ENCODE measurements around the gene MCF2L. TPM values are rescaled to one million over a fixed set of nuclear protein-coding genes. Genes with fewer than 3 reads are reported as not detected.

The MCF2L gene
- total RNA-seq, 1 donor from 2014 or later = 9.7 TPM

DNA sequence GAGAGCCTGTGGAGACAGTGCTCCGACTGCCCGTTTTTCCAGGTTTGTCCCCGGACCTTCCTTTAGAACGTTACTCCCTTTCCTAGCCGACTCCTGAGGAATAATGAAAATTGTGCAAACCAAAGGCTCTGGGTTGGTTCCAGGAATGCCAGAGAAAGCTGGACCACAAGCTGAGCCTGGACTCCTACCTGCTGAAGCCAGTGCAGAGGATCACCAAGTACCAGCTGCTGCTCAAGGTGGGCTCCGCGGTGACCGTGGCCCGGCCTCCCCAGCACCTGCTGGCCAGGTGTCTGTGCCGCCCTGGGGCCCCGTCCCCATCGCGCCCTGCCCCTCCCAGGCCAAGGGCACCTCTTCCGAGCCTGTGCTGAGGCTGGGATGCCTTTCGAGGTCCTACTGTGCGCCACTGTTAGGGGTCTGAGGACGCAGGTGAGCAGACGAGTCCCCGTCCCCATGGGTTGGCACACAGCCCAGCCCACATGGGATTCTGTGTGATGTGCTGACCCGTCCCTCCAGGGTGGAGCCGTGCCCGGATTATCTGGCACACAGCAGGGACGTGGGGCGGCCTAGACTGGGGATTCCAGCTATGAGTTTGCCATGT, 116.0 kb downstream of the MCF2L start:
- ATAC-seq = no peak

DNA sequence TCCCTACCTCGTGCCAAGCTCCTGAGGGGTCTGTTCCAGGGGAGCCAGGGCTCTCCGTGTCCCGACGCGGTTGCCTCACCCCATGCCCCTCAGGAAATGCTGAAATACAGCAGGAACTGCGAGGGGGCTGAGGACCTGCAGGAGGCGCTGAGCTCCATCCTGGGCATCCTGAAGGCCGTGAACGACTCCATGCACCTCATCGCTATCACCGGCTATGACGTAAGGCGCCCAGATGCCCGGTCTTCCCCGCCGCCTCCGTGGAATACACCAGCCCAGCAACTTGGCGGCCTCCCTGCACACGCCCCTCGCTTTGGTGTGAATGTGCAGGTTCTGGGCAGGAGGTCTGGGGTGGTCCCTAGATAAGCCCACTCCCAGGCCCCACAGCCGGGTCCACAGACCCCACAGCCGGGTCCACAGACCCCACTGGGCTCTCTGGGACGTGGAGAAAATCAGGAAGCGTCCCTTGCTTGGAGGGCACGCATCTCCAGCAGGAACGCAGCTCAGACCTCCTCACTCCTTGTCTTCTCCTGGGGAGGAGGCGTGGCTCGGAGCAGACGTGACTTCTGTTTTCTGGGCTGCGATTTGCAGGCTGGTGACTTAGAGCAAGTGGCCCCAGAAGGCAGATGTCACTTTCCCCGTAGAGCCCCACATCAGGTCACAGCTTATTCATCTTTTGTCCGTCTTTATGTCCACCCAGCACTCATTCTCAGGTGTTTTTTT, 117.2 kb downstream of the MCF2L start:
- ATAC-seq = no peak

DNA sequence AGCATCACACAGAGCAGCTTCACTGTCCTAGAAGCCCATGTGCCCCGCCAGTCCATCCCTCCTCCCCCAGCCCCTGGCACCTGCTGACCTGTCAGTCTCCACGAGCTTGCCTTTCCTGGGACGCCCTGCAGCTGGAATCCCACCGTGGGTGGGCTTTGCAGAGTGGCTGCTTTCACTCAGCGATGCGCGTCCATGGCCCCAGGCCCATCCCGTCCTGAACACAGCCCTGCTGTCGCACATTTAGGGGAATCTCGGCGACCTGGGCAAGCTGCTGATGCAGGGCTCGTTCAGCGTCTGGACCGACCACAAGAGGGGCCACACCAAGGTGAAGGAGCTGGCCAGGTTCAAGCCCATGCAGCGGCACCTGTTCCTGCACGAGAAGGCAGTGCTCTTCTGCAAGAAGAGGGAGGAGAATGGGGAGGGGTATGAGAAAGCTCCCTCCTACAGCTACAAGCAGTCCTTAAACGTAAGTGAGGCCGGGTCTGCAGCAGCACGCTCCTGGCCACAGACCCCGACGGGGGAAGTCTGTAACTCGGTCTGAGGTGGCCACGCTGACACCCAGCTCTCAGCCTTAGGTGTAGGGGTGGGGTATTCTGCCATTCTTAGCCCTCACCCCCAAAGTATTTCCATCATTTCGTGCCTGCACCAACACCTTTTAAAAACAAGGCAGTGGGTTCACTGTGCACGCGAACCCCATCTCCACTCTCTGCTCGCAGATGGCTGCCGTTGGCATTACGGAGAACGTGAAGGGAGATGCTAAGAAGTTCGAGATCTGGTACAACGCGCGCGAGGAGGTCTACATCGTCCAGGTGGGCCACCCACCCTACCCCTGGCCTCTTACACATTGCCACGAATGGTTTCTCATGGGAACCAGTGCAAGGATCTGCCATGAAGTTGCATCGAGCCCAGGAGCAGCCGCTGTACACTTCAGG, 118.2 kb downstream of the MCF2L start:
- ATAC-seq = no peak

DNA sequence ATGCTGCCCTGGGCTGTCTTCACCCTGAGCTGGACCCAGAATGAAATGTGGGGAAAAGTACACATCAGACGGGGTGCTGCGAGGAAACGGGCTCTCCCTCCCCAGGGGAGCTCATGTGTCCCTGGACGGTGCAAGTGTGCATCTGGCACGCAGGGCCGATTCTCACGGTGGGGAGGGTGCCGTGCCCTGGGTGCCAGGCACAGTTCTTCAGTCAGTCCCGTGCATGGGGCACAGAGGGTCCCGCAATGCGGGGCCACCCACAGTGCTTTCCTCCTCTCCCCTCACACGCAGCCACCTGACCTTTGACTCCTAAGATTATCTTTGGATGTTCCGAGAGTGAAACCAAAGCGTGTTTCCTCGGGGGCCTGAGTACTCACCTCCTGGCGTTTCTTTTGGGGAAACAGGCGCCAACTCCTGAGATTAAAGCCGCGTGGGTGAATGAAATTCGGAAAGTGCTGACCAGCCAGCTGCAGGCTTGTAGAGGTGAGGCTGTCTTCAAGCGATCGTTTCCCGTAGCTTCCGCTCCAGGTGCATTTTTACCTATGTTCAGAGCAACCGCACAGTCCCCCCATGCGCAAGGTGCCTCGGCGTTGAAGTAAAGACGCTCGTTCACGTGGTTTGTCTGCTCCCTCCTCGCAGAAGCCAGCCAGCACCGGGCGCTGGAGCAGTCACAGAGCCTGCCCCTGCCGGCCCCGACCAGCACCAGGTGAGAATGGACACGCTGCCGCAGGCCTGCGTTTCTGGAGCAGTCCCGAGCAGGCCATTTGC, 119.1 kb downstream of the MCF2L start:
- ATAC-seq = no peak

DNA sequence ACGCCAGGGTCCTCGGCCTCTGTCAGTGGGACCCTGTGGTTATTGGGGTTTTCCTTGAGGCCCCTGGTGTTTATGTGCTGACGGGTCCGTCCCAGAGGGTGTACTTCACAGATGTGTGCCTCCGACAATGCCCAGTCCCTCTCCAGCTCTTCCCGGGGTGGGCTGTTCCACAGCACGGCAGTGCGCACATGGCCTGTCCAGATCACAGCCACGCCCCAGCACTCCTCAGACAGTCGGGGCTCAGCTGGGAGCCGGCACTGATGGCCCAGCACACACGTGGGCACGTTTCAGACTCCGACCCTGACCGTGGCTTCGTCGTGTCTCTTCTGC, 119.6 kb downstream of the MCF2L start:
- ATAC-seq = no peak

DNA sequence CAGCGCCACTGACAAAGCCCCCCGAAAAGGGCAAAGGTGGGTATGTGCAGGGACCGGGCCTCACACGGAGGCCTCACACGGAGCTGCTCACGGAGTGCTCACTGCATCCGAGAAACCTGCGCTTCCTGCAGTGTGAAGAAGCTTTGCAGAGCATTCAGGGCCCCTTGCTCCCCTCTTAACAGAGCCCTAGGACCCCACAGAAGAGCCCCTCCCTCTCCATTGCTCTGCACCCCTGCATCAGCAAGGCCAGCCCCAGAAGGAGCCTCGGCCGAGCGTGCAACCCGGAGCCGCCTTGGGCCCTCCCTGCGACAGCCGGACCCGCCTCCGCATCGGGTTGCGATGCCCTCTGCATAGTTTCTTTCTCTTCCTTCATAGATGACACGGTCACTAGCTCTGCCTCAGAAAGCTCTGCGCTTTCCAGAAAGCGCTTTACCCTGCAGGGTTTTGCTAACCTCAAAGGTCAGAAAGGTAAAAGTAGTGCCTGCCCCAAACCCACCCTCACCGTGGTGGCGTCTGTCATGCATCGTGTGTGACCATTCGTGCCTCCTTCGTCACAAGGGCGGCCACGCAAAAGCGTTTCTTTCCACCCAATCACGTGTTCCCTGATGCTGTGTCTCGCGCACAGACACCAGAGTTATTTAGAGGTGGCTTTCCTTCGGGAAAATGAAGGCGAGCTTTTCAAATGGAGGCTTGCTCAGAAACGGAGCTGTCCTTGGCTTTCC, 120.8 kb downstream of the MCF2L start:
- no peak for ATAC-seq

DNA sequence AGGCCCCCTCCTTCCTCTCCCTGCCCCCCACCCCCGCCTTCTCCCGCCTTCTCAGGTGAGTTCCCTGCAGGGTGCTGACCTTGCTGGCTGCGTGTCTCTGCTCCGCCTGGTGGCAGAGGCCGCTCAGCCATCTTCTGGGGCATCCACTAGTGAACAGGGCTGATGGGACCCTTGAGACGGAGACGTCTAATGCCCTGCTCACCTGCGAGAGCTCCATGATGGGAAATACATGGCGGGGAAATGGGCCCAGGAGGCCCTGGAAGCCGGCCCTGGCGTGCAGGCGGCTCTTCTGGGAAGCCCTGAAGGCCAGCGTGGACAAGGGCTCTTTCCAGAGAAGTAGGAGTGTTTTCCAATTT, 121.4 kb downstream of the MCF2L start:
- ATAC-seq = no peak

DNA sequence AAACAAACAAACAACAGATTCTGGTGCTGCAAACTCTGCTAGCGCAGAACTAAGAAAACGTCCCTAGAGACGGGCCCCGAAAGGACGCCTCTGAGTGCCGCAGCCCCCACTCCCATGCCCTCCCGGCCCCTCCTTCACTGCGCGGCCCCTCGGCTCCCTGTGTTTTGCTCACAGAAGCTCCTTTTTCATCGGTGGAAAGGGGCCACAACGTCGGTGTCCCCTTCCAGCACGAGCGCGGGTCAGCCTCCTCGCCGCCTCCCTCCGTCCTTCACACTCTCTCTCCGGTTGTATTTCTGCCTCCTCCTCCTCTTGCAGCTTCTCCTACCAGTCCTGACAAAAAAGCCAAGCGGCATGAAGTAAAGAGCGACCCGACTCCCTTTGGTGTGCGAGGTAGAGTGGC, 121.8 kb downstream of the MCF2L start:
- ATAC-seq = no peak

DNA sequence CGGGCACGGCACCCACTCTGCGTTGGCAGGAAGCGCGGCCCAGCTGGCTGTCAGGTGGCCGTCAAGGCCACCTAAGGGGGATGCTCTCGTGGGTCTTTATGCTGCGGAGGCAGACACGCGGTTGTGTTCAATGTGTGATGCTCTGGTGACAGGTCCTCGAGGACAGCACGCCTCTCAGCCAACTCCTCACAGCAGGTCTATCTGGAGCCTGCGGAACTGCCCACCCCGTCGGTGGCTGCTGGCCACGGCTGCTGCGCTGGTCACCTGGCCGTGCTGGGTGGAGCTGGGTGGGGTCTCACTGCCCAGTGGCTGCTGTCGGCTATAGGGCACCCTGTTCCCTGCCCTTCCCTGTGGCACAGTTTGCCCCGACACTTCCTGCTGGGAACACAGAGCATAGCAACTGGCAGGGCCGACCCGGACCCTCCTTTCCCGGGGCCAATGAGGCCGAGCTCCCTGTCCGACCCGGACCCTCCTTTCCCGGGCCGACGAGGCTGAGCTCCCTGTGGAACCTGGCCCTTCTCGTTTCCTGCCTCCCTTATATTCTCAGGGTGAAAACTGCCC, 122.3 kb downstream of the MCF2L start:
- no peak for ATAC-seq

DNA sequence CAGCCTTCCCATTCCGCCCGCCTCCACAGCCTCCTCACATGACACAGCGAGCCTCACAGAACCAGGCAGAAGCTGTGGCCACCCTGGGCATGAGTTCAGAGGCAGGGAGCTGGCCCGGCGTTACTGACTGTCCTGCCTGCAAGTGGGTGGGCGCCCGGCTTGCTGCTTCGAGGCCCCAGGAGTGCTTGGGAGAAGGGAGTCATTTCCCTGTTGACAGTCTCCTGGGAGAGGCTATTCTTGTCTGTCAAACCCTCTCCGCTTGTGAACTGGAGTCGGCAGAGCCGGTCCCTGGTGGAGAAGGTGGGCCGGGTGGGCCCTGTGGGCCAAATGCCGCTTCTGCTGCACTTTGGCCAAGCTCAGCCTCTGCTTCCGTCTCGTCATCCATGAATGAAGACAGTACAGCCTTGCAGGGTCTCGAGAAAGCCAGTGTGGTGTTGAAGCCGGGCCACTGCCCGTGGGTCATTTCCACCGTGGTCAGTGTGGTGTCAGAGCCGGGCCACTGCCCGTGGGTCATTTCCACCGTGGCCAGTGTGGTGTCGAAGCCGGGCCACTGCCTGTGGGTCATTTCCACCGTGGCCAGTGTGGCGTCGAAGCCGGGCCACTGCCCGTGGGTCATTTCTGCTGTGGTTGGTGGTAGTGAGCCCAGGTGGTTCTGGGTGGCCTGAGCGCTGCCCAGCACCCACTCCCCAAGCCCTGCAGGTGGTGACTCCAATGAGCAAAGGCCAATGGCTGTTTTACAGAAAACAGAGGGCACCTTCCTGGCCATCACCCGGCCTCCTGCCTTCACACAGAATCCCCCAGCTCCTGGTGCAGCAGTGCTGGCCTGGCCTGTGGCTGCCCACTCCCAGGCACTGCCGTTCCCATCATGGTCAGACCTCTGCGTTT, 123.1 kb downstream of the MCF2L start:
- ATAC-seq = no peak

DNA sequence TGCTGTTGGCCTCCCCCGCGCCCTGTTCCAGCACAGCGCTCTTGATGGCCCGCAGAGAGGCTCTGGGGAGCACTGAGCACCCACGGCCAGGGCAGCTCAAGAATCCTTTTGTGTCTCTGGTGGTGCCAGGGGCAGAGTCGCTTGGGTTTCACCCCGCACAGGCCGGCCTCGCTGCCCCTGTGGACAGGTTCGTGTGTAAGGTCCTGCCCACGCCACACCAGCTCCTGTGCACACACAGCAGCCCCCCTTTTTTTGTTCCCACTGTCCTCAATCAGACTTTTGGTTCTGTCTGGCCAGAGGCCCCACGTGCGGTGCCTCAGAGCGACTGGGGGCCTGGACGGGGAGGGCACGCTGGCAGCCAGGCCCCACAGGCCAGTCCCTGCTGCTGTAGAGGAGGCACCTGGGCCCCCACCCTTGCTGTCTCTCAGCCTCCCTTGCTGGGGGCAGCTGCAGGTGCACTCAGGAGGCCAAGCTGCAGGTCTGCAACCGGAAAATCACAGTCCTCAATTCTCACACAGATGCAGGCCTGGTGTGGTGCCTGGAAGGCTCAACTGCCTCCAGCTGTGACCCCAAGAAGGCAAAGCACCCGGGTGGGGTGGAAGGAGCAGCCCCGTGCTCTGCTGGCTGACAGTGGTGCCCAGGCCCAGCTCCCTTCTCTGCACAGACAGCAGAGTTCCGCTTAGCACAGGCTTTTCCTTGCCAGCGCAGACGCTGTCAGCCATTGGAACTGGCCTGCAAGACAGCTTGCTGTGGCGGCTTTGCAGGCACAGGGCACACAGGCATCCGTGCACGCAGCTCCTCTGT, 124.0 kb downstream of the MCF2L start:
- no peak for ATAC-seq

DNA sequence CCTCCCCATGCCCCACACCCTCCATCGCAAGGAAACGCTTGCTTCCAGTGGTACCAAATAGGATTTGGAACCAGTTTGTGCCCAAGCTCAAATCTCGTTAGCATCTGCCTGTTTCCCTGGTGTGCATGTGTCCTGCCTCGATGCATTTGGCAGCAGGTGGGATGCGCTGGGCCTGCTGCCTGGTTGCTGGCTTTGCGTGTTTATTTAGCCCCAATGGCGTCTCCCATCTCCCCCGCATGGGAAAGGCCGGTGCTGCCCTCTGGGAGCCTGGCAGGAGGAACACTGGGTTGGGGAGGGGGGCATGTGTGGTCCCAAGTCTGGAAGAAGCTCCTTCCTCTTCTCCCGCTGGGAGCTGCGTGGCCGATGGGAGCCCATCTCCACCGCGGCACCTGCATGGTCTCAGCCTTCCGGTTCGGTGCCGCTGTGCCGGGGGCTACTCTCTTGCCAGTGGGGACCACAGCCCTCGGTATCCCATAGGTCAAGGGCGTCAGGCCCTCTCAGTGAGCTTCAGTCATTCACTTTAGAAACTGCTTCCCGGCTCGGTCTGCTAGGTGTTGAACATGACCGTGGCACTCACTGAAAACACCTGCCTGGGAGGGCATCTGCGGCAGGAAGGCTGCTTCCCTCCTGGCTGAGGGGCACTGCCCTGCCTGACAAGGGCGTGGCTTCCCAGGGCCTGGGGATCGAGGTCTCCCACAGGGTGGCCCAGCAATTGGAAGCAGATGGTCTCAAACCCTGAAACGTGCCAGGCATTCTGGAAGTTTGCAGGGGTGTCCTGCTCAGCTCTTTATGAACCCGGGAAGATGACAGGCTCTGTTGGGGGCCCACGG, 124.8 kb downstream of the MCF2L start:
- ATAC-seq = no peak

DNA sequence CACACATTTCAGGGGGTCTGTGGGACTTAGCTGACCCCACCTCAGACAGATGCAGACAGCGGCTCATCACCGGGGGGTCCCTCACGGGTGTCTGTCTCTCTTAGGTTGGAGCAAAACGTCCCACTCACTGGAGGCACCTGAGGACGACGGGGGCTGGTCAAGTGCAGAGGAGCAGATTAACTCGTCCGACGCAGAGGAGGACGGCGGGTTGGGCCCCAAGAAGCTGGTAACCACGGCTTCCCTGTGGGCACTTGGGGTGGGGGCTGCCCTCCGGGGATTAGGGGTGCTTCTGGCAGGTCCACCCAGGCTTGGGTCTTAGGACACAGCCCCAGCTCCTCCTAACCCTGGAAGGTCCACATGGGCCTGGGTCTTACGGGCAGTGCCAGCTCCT, 125.4 kb downstream of the MCF2L start:
- no peak for ATAC-seq

DNA sequence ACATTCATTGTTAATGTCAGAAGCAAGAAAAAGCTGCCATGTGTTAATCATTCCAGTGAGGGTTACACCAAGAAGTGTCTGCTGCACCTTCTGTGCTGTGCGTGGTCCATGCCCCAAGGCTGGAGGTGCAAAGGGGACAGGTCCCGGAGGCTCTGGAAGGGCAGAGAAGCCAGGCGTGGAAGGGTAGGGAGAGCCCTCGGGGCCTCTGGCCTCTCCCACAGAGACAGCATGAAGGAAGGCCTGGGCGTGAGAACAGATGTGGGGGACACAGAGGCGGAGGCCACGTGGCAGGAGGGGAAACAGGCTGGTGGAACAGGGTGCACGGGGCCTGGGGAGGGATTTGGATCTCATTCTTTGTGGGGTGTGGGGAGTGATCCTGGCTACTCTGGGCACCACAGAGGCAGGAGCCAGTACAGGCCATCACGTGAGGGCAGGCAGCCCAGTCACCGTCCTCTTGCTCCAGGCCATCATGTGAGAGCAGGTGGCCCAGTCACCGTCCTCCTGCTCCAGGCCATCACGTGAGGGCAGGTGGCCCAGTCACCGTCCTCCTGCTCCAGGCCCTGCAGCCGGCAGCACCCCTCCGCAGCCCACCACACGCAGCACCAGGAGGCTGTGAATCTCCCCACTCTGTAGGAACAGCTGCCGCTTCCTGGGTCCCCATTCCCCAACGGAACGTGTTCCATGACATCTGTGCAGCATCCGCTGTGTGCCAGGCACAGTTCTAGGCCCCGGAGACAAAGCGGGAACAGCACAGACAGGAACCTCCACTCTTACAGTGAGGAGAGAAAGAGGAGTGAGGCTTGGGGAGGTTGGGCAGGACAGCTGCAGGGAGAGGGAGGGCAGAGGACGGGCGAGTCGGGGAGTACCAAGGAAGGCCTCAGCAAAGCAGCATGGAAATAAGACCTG, 126.4 kb downstream of the MCF2L start:
- ATAC-seq = no peak

DNA sequence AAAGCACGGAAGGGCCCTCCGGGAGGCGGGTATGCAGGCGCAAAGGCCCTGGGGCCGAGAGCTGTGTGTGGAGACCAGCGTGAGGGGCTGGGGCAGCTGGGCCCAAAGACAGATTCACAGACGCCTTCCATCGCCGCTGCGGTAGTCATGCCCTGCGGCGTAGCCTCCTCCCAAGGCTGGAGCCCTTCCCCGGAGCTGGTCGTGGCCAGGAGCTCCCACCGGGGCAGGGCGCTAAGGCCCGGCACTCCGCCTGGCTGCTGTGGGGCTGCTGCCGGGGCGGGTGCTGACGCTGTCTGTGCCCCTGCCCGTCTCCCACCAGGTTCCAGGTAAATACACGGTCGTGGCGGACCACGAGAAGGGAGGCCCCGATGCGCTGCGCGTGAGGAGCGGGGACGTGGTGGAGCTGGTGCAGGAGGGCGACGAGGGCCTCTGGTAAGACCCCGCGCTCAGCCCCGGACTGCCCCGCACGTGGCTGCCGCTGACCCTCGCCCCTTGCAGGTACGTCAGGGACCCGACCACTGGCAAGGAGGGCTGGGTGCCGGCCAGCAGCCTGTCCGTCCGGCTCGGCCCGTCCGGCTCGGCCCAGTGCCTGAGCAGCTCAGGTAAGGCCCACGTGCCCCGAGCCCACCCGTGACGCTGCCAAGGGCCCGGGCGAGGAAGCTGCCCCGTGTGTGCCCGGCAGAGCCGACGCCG, 127.2 kb downstream of the MCF2L start:
- ATAC-seq = no peak

DNA sequence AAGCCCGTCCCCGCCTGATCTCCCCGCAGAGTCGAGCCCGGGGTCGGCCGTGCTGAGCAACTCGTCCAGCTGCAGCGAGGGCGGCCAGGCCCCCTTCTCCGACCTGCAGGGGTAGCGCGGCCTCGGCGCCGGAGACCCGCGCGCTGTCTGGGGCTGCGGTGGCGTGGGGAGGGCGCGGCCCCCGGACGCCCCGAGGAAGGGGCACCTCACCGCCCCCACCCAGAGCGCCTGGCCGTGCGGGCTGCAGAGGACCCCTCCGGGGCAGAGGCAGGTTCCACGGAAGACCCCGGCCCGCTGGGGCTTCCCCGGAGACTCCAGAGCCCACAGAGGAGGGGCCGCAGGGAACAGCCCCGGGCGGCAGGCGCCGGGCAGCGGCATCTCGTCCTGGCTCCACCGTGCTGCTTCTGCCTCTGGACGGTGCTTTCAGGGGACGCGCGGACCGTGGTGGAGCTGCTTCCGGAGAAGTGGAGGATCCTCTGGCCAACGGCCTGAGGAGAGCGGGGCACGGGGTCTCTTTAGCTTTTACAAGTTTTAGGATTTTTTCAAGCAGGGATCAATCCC, 127.8 kb downstream of the MCF2L start:
- ATAC-seq = peak; percentile 14

DNA sequence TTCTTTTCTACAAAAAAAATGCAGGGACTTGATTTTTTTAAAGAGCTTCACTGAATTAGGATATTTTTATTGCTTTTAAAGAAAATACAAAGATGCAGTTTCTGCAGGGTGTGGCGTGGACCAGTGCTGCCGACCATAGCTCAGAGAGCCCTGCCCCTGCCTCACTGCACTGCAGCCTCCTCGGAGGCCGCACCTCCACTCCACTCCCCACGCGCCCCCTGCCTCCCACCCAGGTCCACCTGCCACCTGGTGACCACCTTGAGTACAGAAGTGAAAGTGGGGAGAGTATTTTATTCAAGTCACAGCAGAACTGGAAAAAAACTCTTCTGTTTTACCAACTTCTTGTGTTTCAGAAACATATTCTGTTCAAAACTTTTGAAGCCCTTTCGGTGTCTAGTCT, 128.6 kb downstream of the MCF2L start:
- ATAC-seq = no peak

All from esophagus mucosa (tissue), 1 donor.